Endothelial cell of umbilical vein (primary cell): ENCODE measurements around the gene ANKRD12.

ENCODE experiments used
- CTCF ChIP-seq, 2 donors: IDR thresholded peaks; 1 replicate in 1 of 2; 2 replicates in 1 of 2; pipeline ENCODE4 v1.5.1; 2011; ENCODE audit warnings: low read length in 2 of 2, mild to moderate bottlenecking in 2 of 2, moderate library complexity in 2 of 2, control low read depth in 1 of 2, inconsistent platforms in 1 of 2, low read depth in 1 of 2; ENCODE audit not compliant: insufficient read depth in 1 of 2; ENCODE audit errors: extremely low read depth in 1 of 2
- POLR2A ChIP-seq: IDR thresholded peaks from 2 replicates; pipeline ENCODE4 v1.6.1; 2012; ENCODE audit warnings: low read depth, mild to moderate bottlenecking, control low read depth, low read length
- POLR2AphosphoS5 ChIP-seq: IDR thresholded peaks from 2 replicates; pipeline ENCODE4 v1.6.1; 2012; ENCODE audit warnings: low read depth, mild to moderate bottlenecking, control low read depth, low read length, moderate library complexity; ENCODE audit not compliant: insufficient read depth

GRCh38 chr18:9280849-9281248 is 144.3 kb downstream of the ANKRD12 start:
- TF ChIP-seq CTCF (IDR thresholded peaks at IDR 0.05; ENCODE audit: extremely low read depth in 1 of 2, insufficient read depth in 1 of 2, low read depth in 1 of 2, low read length in 2 of 2) (no peak), POLR2AphosphoS5 (no peak), POLR2A (no peak)
